ENCODE results near the gene PIPOX.

The PIPOX gene

GRCh38 chr17:29102046-29102445 lies 59.1 kb downstream of the PIPOX start:
- DNase-seq, result no peak

GRCh38 chr17:29102741-29103181 lies 59.8 kb downstream of the PIPOX start:
- DNase-seq, result no peak

- DNase-seq, result no peak
Observed at GRCh38 chr17:29103341-29103740, 60.4 kb downstream of the PIPOX start.
